Effector memory CD8-positive, alpha-beta T cell (primary cell): Measurements from ENCODE around the gene SCN9A.
"Not testable (repeated sequence)": the region's sequence is repeated elsewhere in the genome, so short reads cannot be mapped to it uniquely, and the experiment has no call there.

Experiments
- ATAC-seq: fragments of 150-1000 bp; cut with Tn5 transposase; replicated peaks from 2 replicates; pipeline ENCODE4 v1.10.0; 2021; ENCODE audit warnings: mild to moderate bottlenecking, moderate library complexity
- DNase-seq, 3 experiments: peaks; one replicate each; pipeline ENCODE4 v3.0.0; 2021
- H3K27ac Mint-ChIP-seq, 2 donors: one replicate each; pipeline ENCODE4 v1.8.0; 2022; ENCODE audit warnings: mild to moderate bottlenecking in 2 of 2, mixed read lengths in 2 of 2, moderate library complexity in 2 of 2
- H3K27me3 Mint-ChIP-seq, 2 donors: one replicate each; pipeline ENCODE4 v1.8.0; 2022; ENCODE audit warnings: mixed read lengths in 2 of 2
- H3K36me3 Mint-ChIP-seq: one replicate; pipeline ENCODE4 v1.8.0; 2022; ENCODE audit warnings: mild to moderate bottlenecking, moderate library complexity, mixed read lengths; ENCODE audit not compliant: insufficient read depth
- H3K4me1 Mint-ChIP-seq, 2 donors: one replicate each; pipeline ENCODE4 v1.8.0; 2022; ENCODE audit warnings: low read depth in 2 of 2, mixed read lengths in 2 of 2
- H3K4me3 Mint-ChIP-seq, 2 donors: one replicate each; pipeline ENCODE4 v1.8.0; 2022; ENCODE audit warnings: mild to moderate bottlenecking in 2 of 2, mixed read lengths in 2 of 2, moderate library complexity in 2 of 2
- H3K9me3 Mint-ChIP-seq, 2 donors: one replicate each; pipeline ENCODE4 v1.8.0; 2022; ENCODE audit warnings: mixed read lengths in 2 of 2

The SCN9A gene

DNA sequence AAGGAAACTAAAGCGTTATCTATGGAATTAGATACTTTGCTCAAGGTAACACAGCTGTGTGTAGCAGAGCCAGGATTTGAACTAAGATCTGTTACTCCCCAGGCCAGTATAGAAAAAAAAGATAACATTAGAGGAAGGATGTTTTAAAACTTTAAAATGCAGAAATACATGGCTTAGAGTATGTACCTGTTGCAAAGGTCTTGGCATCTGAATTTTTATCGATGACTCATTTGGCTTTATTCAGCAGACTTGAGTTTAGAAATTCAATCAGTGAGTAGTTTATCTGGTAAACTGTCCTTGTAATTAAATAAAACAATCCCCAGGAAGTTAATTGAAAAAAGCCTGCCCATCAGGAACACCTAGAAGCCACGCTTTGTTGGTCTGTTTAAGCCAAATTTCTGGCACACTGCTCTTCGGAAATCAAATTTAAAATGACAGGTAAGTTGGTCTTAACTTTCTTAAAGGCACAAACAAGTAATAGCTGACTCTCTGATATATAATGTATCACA is 36.9 kb downstream of the SCN9A start:
- Mint-ChIP-seq H3K4me1 (no peaks in the 10 kb centered on the region), H3K9me3 (peaks cover 2 to 8% of the 10 kb centered on the region in 2 donors), H3K4me3 (no peak overlapping the region), H3K27ac (no peak overlapping the region), H3K36me3 (no peaks in the 10 kb centered on the region), H3K27me3 (no peaks in the 10 kb centered on the region)
- ATAC-seq (no peak), DNase-seq (no peak)

DNA sequence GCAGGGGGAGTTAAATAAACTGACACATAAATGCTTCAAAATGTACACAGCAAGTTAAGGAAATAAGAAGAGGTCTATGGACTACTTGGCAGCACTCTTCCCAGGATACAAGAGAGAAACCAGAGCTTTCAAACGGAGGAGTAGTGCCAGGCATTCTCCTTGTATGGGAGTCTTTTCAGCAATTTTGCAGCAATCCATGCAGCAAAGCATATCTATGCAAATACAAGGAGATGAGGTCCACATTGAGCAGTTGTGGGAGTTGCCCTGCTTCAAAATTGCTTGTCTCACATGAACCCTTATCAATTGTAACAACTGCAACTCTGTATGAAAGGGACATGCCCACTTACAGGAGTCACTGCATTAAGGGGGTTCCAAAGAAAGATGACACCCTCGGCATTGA is 37.8 kb downstream of the SCN9A start:
- DNase-seq = no peak
- H3K4me1 Mint-ChIP-seq = no peaks in the 10 kb centered on the region
- H3K36me3 Mint-ChIP-seq = no peaks in the 10 kb centered on the region
- H3K27me3 Mint-ChIP-seq = no peaks in the 10 kb centered on the region
- no peak for ATAC-seq
- H3K9me3 Mint-ChIP-seq = peaks cover 0 to 8% of the 10 kb centered on the region in 2 donors
- H3K4me3 Mint-ChIP-seq = no peak overlapping the region
- H3K27ac Mint-ChIP-seq = no peak overlapping the region

DNA sequence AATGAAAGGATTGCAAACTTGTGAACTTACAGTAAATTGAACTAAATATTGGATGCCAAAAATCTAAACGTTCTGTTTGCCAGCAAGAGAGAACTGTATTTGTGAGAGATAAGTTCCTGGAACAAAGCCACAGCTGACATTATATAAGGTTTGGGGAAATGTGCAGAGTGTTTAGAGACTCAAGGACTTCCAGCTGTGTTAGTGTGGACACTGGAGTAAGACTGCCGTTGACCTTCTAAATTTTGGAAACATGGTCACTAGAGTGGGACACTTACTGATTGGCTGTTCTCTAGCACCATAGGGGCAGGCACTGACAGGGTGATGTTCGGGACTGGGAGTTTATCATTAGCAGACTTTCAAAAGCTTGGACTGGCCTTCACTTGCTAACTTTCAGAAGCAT is 40.5 kb downstream of the SCN9A start:
- no peaks in the 10 kb centered on the region for H3K4me1 Mint-ChIP-seq
- H3K27me3 Mint-ChIP-seq = no peaks in the 10 kb centered on the region
- ATAC-seq (no peak), DNase-seq (no peak)
- H3K4me3 Mint-ChIP-seq = no peak overlapping the region
- no peaks in the 10 kb centered on the region for H3K36me3 Mint-ChIP-seq
- H3K9me3 Mint-ChIP-seq = peaks cover 0 to 8% of the 10 kb centered on the region in 2 donors
- no peak overlapping the region for H3K27ac Mint-ChIP-seq

DNA sequence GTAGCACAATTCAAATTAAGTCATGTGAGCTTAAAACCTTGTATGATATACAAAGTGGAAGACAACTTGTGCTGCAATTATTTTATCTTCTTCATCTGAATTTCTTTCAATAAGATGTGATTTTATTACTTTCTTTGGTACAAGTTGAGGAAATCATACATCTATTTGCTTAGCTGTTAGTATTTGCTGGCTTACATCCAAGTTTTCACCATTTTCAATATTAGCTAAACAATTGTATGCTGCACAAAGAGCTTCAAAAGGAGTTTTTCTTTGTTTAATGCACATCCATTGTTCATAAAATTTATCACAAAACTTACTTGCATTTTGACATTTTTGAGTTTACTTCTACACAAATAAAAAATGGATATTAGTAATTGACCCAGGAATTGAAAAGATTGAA is 40.9 kb downstream of the SCN9A start:
- Mint-ChIP-seq H3K9me3 (peaks cover 0 to 8% of the 10 kb centered on the region in 2 donors), H3K27me3 (no peaks in the 10 kb centered on the region), H3K36me3 (no peaks in the 10 kb centered on the region), H3K4me3 (no peak overlapping the region), H3K27ac (no peak overlapping the region), H3K4me1 (no peaks in the 10 kb centered on the region)
- no peak for DNase-seq
- no peak for ATAC-seq

DNA sequence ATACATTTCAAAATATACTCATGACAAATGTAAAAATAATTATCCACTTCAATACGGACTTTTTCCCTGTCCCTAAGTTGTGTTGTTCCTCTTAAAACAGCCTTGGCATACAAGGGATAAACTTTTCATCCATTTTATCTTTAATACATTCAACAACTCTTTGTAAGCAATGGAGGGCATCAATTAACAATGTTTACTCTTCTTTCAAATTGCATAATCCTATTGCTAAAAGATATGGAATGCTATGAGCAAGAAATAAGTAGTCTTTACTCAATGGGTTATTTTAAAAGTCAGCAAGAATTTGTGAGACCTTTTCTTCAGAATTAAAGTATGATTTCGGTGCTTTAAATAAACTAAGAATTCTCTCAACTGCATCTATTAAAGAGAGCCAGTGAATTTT is 41.9 kb downstream of the SCN9A start:
- no peak overlapping the region for H3K4me3 Mint-ChIP-seq
- H3K27ac Mint-ChIP-seq = no peak overlapping the region
- no peaks in the 10 kb centered on the region for H3K36me3 Mint-ChIP-seq
- peaks cover 0 to 8% of the 10 kb centered on the region in 2 donors for H3K9me3 Mint-ChIP-seq
- no peaks in the 10 kb centered on the region for H3K27me3 Mint-ChIP-seq
- no peaks in the 10 kb centered on the region for H3K4me1 Mint-ChIP-seq
- DNase-seq (no peak), ATAC-seq (no peak)

DNA sequence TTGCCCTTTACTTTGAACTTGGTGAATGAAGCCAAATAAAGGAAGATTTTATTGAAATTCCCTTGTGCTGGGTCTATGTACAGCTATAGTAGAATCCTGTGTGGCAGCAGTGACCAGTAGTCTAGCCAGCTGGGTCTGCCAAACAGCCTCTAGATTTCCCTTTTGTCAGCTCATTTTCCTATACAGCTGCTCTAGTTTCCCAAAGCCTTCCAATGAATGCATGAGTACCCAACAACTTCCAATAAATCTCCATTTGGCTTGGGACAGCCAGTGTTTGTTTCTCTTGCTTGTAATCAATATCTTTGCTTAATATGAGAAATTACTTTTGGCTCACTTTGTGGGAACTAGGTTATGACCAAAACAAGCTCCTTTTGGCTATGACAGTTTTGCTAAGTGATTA is 43.6 kb downstream of the SCN9A start:
- Mint-ChIP-seq H3K27ac (no peak overlapping the region), H3K36me3 (no peaks in the 10 kb centered on the region), H3K4me1 (no peaks in the 10 kb centered on the region), H3K4me3 (no peak overlapping the region), H3K27me3 (no peaks in the 10 kb centered on the region), H3K9me3 (peaks cover 0 to 7% of the 10 kb centered on the region in 2 donors)
- no peak for ATAC-seq
- no peak for DNase-seq

DNA sequence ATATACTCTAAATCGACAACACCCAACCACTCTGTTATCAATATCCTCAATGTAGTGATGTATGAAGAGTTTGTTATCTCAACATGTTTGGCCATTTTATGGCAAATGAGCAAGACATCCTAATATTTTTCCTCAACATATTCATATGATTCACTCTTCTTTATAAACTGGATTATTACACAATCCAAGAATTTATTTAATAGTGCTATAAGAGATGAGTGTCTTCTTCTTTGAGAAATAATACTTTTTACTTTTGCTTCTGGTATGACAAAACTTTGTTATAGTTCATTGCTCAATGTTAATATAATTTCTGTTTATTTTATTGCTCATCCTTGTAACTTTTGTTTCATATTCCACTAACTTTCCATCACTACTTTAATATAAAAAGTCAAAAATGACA is 44.3 kb downstream of the SCN9A start:
- no peaks in the 10 kb centered on the region for H3K4me1 Mint-ChIP-seq

DNA sequence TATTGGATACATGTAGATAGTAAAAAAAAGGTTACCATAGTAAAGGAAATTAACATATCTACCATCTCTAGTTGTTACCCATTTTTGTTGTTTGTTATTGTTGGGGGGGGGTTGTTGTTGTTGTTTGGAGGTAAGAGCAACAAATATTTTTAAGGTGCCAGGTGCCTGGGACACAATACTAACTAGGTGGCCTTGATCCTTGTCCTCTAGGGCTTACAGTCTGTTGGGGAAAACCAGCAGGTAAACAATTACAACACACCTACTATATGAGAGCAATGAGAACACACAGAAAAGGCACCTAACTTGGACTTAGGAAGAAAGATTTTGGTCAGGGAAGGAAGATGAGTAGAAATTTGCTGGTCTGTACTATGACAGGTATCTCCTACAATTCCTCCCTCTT is 46.3 kb downstream of the SCN9A start:
- Mint-ChIP-seq H3K4me1 (no peaks in the 10 kb centered on the region), H3K27ac (no peak overlapping the region), H3K36me3 (no peaks in the 10 kb centered on the region), H3K27me3 (no peaks in the 10 kb centered on the region), H3K9me3 (no peaks in the 10 kb centered on the region), H3K4me3 (no peak overlapping the region)
- ATAC-seq (no peak), DNase-seq (no peak)

More for the DNA sequence above, 44.3 kb downstream of the SCN9A start:
- Mint-ChIP-seq H3K27me3 (no peaks in the 10 kb centered on the region), H3K9me3 (peaks cover 0 to under 1% of the 10 kb centered on the region in 2 donors), H3K36me3 (no peaks in the 10 kb centered on the region), H3K27ac (no peak overlapping the region), H3K4me3 (no peak overlapping the region)
- no peak for DNase-seq
- no peak for ATAC-seq

DNA sequence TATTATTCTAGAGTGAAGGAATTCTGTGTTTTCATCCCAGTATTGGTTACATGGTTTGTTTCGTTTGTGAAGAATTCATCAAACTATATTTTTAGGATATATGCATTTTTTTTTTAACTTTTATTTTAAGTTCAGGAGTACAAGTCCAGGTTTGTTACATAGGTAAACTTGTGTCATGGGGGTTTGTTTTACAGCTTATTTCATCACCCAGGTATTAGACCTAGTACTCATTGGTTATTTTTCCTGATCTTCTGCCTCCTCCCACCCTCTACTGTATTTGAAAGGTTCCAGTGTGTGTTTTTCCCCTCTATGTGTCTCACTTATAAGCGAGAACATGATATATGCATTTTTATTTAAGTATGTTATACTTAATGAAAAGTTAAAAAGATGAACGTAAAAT is 47.6 kb downstream of the SCN9A start:
- H3K27ac Mint-ChIP-seq = no peak overlapping the region
- no peaks in the 10 kb centered on the region for H3K9me3 Mint-ChIP-seq

DNA sequence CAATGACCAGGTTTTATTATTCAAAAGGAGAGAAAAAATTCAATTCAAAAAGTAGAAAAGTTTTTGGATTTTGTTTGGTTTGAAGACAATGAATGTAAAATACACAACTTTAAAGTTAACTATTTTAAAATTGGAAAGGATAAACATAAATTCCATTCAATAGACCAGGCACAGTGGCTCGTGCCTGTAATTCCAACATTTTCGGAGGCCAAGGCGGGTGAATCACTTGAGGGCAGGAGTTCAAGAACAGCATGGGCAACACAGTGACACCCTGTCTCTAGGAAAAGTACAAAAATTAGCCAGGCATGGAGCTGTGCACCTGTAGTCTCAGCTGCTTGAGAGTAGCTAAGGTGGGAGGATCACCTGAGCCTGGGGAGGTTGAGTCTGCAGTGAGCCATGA is 54.7 kb downstream of the SCN9A start:
- DNase-seq (no peak), ATAC-seq (no peak)
- Mint-ChIP-seq H3K36me3 (no peaks in the 10 kb centered on the region), H3K27ac (no peak overlapping the region), H3K4me3 (no peak overlapping the region), H3K9me3 (no peaks in the 10 kb centered on the region), H3K4me1 (no peaks in the 10 kb centered on the region), H3K27me3 (no peaks in the 10 kb centered on the region)

More for the DNA sequence above, 47.6 kb downstream of the SCN9A start:
- no peak for ATAC-seq
- Mint-ChIP-seq H3K36me3 (no peaks in the 10 kb centered on the region), H3K4me3 (no peak overlapping the region), H3K4me1 (no peaks in the 10 kb centered on the region), H3K27me3 (no peaks in the 10 kb centered on the region)
- DNase-seq = no peak

DNA sequence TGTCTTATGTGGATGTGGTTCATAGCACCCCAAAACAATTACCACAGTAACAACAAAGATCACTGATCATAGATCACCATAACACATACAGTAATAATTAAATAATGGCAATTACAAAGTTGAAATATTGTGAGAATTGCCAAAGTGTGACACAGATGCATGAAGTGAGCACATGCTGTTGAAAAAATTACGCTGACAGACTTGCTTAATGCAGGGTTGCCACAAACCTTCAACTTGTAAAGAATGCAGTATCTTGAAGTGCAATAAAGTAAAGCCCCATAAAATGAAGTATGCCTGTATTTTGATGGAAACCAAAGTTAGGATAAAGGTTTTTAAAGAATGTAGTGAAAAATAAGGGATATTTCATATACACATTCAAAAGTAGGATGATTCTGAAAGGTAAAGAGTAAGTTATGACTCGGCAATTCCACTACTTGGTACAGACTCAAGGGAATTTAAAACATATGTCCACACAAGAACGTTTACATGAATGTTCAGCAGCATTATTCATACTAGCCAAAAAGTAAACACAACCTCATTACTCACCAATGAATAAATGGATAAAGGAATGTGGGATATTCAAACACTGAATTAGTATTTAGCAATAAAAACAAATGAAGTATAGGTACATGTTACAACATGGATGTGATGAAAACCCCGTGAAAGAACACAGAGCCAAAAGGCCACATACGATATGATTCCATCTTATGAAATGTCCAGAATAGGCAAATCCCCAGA is 61.6 kb downstream of the SCN9A start:
- Mint-ChIP-seq H3K27ac (no peak overlapping the region), H3K4me3 (no peak overlapping the region), H3K27me3 (no peaks in the 10 kb centered on the region), H3K4me1 (no peaks in the 10 kb centered on the region), H3K9me3 (peaks cover 4 to 14% of the 10 kb centered on the region in 2 donors), H3K36me3 (peaks cover 2% of the 10 kb centered on the region)
- DNase-seq (no peak), ATAC-seq (no peak)

DNA sequence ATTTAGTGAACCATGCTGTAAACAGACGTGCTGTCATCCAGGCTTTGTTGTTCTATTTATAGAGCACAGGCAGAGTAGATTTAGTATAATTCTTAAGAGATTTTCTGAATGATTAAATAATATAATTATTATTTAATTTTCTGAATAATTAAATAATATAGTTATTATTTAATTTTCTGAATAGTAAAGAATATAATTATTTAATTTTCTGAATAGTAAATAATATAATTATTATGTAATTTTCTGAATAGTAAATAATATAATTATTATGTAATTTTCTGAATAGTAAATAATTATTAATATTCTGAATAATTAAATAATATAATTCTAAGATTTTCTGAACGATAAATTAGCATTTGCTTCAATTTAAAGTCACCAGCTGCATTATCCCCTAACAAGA is 62.9 kb downstream of the SCN9A start:
- not testable (repeated sequence) for H3K27ac Mint-ChIP-seq, ATAC-seq, H3K27me3 Mint-ChIP-seq, H3K4me3 Mint-ChIP-seq, H3K4me1 Mint-ChIP-seq, H3K36me3 Mint-ChIP-seq, DNase-seq
- peaks cover 4 to 14% of the 10 kb centered on the region in 2 donors for H3K9me3 Mint-ChIP-seq

DNA sequence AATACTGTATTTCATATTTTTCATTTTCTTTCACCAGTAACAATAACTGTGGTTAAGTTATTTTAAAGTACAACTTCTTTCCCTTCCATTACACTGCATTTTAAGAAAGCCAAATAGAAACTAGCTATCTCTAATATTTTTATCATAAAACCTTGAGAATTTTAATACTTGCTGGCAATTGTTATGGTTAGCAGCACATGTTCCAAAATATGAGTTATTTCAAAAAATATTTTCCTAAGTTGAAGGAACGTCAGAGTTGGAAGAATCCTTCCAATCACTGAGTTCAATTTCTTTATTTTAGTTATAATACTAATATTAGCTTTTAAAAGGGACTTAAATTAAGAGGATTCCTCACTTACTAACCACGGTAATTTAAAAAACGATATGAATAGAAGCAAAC is 68.4 kb downstream of the SCN9A start:
- Mint-ChIP-seq H3K4me1 (no peaks in the 10 kb centered on the region), H3K36me3 (no peaks in the 10 kb centered on the region), H3K27me3 (no peaks in the 10 kb centered on the region), H3K9me3 (peaks cover 4% of the 10 kb centered on the region in 2 donors), H3K27ac (no peak overlapping the region), H3K4me3 (no peak overlapping the region)
- no peak for ATAC-seq
- no peak for DNase-seq

DNA sequence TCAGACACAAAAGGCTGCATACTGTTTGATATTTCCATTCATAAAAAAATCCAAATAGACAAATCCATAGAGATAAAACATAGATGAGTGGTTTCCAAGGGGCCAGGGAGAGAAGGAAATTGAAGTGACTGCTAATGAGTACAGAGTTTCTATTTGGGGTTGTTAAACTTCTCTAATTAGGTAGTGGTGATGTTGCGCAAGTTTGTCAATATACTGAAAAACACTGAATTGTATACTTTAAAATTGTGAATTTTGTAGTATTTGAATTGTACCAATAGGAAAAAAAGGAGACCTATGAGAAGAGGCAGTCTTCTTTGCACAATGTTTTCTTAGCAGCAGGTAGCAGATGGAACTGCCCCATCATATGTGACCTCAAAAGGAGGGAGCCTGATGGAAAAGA is 71.1 kb downstream of the SCN9A start:
- no peaks in the 10 kb centered on the region for H3K9me3 Mint-ChIP-seq
- H3K4me1 Mint-ChIP-seq = no peaks in the 10 kb centered on the region
- H3K27me3 Mint-ChIP-seq = no peaks in the 10 kb centered on the region
- DNase-seq (no peak), ATAC-seq (no peak)
- H3K27ac Mint-ChIP-seq = no peak overlapping the region
- H3K4me3 Mint-ChIP-seq = no peak overlapping the region
- no peaks in the 10 kb centered on the region for H3K36me3 Mint-ChIP-seq
